Measurements from ENCODE around the gene GPC5.
A peak's percentile ranks its signal among the peaks of the same experiment; 100 is the strongest.
"Not testable (repeated sequence)": the region's sequence is repeated elsewhere in the genome, so short reads cannot be mapped to it uniquely, and the experiment has no call there.

GPC5 gene

DNA sequence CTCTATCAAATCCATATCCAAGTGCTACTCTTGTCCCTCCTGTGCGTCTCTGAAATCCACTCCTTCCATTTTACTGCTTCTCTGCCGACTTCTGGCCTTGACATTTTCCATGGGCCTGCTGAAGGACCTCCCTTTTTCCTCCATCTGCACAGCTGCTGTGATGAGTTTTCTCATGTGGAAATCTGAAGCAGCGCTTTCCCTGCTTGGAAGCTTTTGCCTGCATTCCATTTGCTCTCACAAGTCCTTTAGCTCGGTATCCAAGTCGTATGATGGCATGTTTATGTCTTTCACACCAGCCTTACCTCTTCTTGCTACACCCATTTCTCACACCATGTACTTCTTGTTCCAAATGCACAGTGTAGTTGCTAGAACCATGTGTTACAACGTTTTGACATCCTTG lies 328.2 kb downstream of the GPC5 start:
- no peak for DNase-seq

DNA sequence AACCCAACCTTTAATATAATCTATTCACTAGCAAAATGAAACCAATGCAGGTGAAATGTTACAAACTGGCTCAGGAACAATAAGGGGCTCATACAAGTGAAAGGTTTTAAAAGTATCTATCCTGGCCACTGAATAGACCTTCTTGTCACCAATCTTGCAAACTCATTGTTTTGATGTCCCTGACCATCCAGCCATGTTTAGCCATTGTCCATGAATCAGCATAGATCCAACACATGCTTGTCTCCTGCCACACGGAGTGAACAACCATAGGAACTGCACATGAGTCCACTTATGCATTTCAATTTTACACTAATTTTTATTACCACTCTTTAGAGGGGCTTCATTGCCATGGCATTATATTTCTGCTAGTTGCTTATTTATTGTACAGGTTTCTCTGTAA lies 331.4 kb downstream of the GPC5 start:
- DNase-seq = no peak

GRCh38 chr13:91739751-91740150 lies 341.3 kb downstream of the GPC5 start:
- no peak for DNase-seq

DNA sequence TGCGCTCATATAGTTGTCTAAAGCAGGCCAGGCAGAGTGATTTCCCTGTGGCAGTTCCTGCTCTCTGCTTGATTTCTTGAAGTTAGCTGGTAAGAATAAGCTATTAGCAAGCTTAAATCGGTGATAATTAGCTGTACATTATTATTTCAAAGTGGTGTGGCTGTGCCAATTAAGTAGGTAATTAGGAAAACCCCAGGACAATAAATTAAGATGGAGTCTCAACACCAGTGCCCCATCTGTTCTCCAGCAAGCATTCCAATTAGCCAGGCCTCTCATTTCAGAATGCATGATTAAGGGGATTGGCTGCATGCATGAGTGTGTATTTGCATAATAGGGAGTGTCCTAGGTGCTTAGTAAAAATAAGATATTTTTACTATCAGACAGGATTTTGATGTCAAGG lies 342.3 kb downstream of the GPC5 start:
- no peak for DNase-seq

DNA sequence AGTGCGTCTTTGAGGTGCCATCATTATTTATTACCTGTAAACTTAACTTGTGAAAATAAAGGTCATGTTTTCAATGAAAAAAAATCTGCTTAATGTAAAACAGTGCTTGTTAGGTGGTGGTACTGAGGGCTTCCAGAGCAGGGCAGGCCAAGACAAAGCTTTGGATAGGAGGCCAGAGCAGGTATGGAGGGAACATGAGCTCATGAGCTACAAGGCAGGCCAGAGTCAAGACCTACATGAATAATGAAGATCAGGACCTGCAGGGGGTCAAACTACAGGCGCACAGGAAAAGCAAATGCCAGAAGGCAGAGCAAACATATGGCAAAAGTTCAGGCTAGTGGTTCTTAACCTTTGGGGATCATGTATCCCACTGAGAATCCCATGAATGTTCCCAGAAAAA lies 343.5 kb downstream of the GPC5 start:
- no peak for DNase-seq

GRCh38 chr13:91744284-91744683 lies 345.9 kb downstream of the GPC5 start:
- no peak for DNase-seq

- no peak for DNase-seq
Measured at GRCh38 chr13:91745967-91746366, 347.5 kb downstream of the GPC5 start.

DNA sequence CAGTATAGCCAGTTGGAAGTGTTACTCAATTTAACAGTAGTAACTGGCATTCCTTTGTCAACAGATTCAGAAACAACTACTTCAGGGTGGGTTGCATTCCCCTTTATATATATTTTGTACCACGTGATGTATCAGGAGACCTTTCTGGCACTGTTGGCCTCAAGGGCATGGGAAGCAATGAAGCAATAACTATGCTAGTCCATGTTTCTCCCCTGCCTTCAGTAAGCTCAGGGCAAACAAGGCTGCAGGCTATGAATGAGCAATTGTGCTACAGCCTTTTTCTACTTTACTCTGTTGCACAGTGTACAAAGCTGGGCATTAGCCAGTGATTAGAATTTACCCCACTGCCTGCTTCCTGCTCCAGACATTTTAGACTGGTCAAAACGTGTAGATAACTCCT lies 348.8 kb downstream of the GPC5 start:
- DNase-seq = no peak

DNA sequence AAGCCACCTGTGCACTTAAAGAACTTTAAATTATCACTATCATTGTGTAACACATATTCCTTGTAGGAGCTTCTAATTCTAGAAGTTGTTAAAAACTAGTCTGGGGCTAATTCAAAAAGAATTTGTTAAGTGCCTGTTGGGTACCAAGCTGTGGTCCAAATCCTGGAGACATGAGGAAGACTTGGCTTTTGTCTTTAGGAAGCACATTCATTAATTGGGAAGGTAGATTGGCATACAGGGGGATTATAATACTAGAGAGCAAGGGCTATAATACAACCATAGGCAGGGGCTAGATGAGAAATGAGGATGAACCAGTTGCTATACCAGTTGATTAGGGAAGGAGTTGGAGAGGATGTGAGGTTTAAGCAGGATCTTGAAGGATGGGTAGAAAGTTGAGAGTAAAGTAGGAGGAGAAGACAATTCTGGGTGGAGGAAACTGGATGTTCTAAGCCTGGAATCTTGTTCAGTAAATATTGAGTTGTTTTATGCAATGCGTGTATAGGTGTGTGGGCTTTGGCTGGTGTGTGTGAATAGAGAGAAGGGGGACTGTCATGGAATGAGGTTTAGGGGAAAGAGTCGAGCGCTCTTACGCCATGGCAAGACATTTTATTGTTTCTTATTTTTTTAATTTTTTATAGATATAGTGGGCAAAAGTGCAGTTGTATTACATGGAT lies 350.1 kb downstream of the GPC5 start:
- no peak for DNase-seq

- DNase-seq = no peak
Measured at GRCh38 chr13:91758724-91759123, 360.3 kb downstream of the GPC5 start.

GRCh38 chr13:91762957-91763356 lies 364.5 kb downstream of the GPC5 start:
- DNase-seq = no peak

DNA sequence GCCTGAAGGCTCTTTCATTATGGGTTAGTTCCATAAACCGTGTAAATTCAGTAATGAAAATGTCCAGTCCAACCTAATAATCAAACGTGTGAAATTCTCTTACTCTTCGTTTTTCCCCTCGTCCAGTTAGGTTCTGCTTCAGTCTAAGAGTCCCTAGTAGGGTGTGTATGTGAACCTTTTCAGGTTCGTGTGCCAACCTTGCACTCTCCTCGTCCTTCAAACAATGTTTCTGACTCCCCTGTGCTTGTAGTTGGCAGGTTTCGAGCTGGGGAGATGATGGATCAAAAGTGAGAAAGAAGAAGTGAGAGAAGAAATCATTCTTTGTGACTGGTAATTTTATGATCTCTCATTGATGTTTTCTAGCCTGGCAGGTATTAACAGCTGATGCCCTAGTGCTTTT lies 366.1 kb downstream of the GPC5 start:
- no peak for DNase-seq

DNA sequence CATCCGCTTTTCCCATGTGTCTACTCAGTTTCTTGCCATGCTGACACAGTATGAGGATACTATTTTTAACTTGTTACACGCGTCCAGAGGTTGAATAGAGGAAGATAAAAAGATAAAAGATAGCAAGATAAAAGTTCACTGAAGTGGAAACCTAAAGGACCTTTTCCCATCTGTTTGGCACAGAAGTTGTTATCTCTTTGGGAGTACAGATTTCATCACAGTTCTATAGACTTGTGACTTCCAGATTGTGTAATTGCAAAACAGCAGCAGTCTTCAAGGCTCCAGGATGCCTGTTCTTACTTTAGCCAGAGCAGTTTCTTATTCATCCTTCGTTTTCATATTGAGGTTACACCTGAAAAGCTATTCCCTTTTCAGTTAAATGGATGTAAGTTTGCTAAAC lies 369.2 kb downstream of the GPC5 start:
- DNase-seq = peak; percentile 45

DNA sequence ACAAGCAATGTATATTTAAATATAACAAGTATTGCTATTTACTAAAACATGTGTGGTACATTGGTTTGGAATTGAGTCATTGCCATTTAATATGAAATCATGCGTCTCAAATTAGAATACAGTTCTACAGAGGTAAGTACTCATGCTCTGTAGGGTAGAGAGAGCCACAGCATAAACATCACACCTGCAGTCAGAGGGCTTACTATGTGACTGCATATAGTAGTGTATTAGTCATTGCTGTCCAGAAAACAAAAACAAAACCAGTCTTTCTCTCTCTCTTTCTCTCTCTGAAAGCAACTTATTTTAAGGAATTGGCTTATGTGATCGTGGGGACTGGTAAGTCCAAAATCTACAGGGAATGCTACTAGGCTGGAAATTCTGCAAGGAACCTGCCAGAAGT lies 370.3 kb downstream of the GPC5 start:
- DNase-seq = no peak

DNA sequence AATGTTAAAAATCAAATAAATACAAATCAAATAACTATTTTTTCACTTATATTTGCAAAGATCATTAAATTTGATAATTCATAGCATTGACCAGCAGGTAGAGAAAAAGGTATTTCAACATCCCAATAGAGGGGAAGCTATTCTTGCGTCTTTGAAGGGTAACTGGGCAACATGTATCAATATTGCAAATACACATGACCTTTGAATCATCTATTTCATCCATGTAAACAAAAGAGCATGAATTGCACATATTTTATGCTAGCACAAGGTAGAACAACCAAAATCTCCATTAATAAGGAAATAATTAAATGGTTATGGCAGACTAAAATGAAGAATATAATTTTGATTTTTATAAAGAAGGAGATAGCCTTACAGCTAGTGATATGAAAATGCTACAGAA lies 372.8 kb downstream of the GPC5 start:
- no peak for DNase-seq

DNA sequence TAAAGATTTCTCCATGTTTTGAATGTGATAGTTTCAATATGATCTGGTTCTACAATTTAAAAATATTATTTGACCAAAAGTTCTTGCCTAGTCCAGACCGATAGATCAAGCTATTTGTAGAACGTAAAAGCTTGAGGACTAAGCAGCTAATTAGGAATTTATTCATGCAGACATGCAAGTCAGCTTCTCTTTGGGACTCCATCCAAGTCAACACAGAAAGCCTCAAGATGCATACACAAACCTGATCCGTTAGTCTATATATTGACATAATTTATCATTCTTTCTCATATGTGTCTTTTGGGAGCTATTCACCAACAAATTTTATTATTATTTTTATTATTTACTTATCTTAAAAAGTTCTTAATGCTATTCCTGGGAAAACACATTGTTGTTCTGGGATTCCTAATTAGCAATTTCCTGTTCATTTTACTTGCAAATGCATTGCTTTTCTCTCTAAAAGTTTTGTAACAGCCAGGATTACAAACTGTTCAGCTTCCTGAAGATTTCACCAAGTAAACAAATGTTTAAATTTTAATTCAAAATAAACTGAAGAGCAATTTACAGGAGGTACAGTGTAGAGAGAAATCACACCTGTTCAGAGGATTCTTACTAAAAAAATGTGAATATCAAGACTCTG lies 375.3 kb downstream of the GPC5 start:
- DNase-seq = no peak

- no peak for DNase-seq
Measured at GRCh38 chr13:91774397-91774796, 376.0 kb downstream of the GPC5 start.

DNA sequence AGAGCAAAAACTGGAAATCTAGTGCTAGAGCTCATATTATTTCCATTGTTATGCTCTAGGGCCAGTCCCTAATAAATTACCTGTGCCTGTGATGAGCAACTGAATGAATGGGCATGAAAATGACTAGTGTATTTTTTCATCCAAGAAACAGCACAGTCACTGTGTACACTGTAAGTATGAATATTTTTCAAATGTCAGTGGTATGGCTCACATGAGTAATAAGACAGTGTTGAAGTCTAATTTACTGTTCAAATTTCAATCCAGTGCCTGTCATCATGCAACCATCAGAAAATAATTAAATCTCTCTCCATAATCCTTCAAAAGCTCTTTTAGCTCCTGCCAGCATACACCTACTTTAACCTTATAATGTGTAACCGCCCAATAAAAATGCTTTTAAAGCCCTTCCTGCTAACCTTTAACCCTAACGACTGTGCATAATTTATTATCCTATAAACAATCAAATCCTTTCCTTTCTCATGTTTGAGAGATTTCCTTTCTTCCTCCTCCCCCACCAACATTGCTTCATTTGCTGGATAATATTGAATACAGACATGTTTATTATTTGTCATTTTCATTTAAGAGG lies 378.3 kb downstream of the GPC5 start:
- no peak for DNase-seq

- no peak for DNase-seq
Measured at GRCh38 chr13:91778123-91778522, 379.7 kb downstream of the GPC5 start.

DNA sequence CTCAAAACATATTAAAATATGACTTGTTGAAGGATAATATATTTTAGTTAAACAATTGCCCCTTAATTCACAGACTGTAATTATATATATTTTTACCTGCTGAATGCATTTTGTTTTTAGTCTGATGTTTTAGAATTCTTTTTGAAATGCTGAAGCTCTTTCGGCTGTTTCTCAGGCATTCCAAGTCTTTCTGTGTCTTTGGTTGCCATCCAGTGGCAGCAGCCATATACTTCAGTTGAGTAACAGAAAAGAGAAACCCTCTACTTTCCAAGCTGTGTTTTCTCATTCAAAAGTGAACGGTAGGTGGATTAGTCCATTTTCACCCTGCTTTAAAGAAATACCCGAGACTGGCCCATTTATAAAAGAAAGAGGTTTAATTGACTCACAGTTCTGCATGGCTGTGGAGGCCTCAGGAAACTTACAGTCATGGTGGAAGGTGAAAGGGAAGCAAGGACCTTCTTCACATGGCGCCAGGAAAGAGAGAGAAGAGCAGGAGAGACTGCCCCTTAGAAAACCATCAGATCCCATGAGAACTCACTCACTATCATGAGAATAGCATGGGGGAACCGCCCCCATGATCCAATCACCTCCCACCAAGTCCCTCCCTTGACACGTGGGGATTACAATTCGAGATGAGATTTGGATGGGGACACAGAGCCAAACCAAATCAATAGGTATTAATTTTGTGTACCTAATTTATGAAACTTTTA lies 383.7 kb downstream of the GPC5 start:
- DNase-seq = not testable (repeated sequence)

- DNase-seq = no peak
Measured at GRCh38 chr13:91785431-91786119, 387.2 kb downstream of the GPC5 start.

GRCh38 chr13:91792054-91792453 lies 393.6 kb downstream of the GPC5 start:
- DNase-seq = no peak

DNA sequence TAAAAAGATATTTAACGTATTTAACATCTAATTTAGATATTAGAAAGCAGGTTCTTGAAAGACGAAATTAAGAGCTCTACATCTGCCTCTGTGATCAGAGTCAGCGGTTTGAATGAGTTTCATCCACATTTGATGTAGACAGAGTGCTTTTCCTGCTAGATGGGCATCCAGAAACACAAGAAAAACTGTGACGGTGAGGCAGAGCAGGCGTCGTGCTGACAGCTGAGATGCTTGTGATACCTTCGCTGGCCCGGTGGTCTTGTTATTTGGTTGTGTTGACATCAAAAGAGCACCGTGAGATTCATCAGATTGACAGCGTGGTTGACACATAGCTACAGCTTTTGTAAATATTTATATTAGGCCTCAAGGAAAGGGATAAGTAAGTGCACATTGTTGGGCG lies 399.1 kb downstream of the GPC5 start:
- DNase-seq = no peak

All from NCI-H2171 (cell line).